K562 (cell line): Measurements from ENCODE around the gene PVALEF. TPM values are rescaled to one million over a fixed set of nuclear protein-coding genes. Genes with fewer than 3 reads are reported as not detected.
A peak's percentile ranks its signal among the peaks of the same experiment; 100 is the strongest.

Experiments
- ATAC-seq: fragments of 200-7000 bp; cut with Tn5 transposase; 3 replicates; pipeline ENCODE4 v1.9.1; 2020; ENCODE audit warnings: moderate library complexity
- BruUV-seq: library from RNA; stranded (reverse); fragments of 400-500 nt; replicated peaks from 2 replicates; lab custom pipeline; 2021; lab: Mats Ljungman, UMichigan
- CTCF ChIA-PET: fragments of 300-600 bp; formaldehyde crosslinking; extraction: SDS; loops from one replicate; lab custom pipeline; 2021; ENCODE audit warnings: low intra/inter-chr PET ratio; lab: Yijun Ruan, JAX
- POLR2A ChIA-PET: fragments of 300-600, 350-650 bp; sonication (Branson Sonifier 250); formaldehyde crosslinking; extraction: SDS; loops from one replicate; lab custom pipeline; 2021; ENCODE audit warnings: antibody characterized with exemption, inconsistent platforms; lab: Yijun Ruan, JAX
- DNase-seq, 4 experiments: peaks; one replicate each; pipeline versions ENCODE4 v3.0.0 to v3.0.0-alpha.2; 2011 to 2018; ENCODE audit warnings: low spot score in 3 of 4, mixed read lengths in 3 of 4; ENCODE audit errors: extremely low read depth in 1 of 4
- FAIRE-seq: peaks from 2 replicates; lab custom pipeline; 2011; peaks lifted over from hg19 to GRCh38; lab: Jason Lieb, UNC
- H2AFZ ChIP-seq: 2 replicates; pipeline ENCODE4 v1.6.0; 2011; ENCODE audit warnings: low read depth, low read length, control low read depth, inconsistent platforms
- H3K27ac ChIP-seq: fragments of 200-600 bp; 3 replicates; pipeline ENCODE4 v1.8.0; 2011; ENCODE audit warnings: low read depth, mild to moderate bottlenecking, control low read depth, inconsistent platforms, low read length, moderate library complexity, mixed read lengths; ENCODE audit errors: extremely low read depth
- H3K27me3 ChIP-seq, 2 experiments: fragments of 300-600 bp in 1 of 2; 2 replicates in 1 of 2; 3 replicates in 1 of 2; pipeline versions ENCODE4 v1.6.0 to v1.8.0; 2011; ENCODE audit warnings: inconsistent platforms in 2 of 2, low read length in 2 of 2, mild to moderate bottlenecking in 1 of 2, mixed read lengths in 1 of 2, moderate library complexity in 1 of 2; ENCODE audit not compliant: control insufficient read depth in 2 of 2, insufficient read depth in 2 of 2
- H3K36me3 ChIP-seq: fragments of 300-600 bp; 3 replicates; pipeline ENCODE4 v1.8.0; 2011; ENCODE audit warnings: mild to moderate bottlenecking, low read length, inconsistent platforms; ENCODE audit not compliant: control insufficient read depth, insufficient read depth
- H3K4me1 ChIP-seq, 2 experiments: fragments of 200-600 bp in 1 of 2; replicated peaks in 1 of 2; 2 replicates in 1 of 2; 3 replicates in 1 of 2; pipeline versions ENCODE4 v1.5.1 to v1.8.0; 2011; ENCODE audit warnings: inconsistent platforms in 2 of 2, low read length in 2 of 2, mild to moderate bottlenecking in 1 of 2, mixed read lengths in 1 of 2, moderate library complexity in 1 of 2; ENCODE audit not compliant: control insufficient read depth in 2 of 2, insufficient read depth in 2 of 2
- H3K4me2 ChIP-seq: 2 replicates; pipeline ENCODE4 v1.6.1; 2011; ENCODE audit warnings: low read length, control low read depth, inconsistent platforms, mixed read lengths; ENCODE audit not compliant: insufficient read depth
- H3K4me3 ChIP-seq: fragments of 200-600 bp; sonication (generic), shearing (Covaris generic); 2 replicates; pipeline ENCODE4 v1.5.1; 2016; ENCODE audit warnings: control low read depth, inconsistent platforms
- H3K79me2 ChIP-seq: fragments of 200-600 bp; 3 replicates; pipeline ENCODE4 v1.8.0; 2011; ENCODE audit warnings: low read length, inconsistent platforms; ENCODE audit not compliant: control insufficient read depth, insufficient read depth
- H3K9ac ChIP-seq, 2 experiments: 2 replicates each; pipeline versions ENCODE4 v1.6.0 to v1.6.1; 2011; ENCODE audit warnings: low read depth in 2 of 2, low read length in 2 of 2, control low read depth in 1 of 2, inconsistent platforms in 1 of 2, mild to moderate bottlenecking in 1 of 2, mixed read lengths in 1 of 2; ENCODE audit not compliant: insufficient read depth in 1 of 2
- H3K9me1 ChIP-seq: one replicate; pipeline ENCODE4 v1.6.0; 2011; ENCODE audit warnings: inconsistent platforms, mild to moderate bottlenecking, low read length, moderate library complexity; ENCODE audit not compliant: control insufficient read depth, insufficient read depth
- H3K9me3 ChIP-seq: replicated peaks from 2 replicates; pipeline ENCODE4 v1.5.1; 2011; ENCODE audit warnings: low read depth, low read length, inconsistent platforms; ENCODE audit not compliant: control insufficient read depth, insufficient read depth
- H4K20me1 ChIP-seq: replicated peaks from 2 replicates; pipeline ENCODE4 v1.6.1; 2011; ENCODE audit warnings: low read length, inconsistent platforms, mixed read lengths; ENCODE audit not compliant: control insufficient read depth, insufficient read depth
- BCL6 ChIP-seq: fragments of 250-450 bp; sonication (Bioruptor Pico); IDR thresholded peaks from 2 replicates; pipeline ENCODE4 v1.4.0; 2020
- CBFA2T2 ChIP-seq: fragments of 450-650 bp; conservative IDR thresholded peaks from 2 replicates; pipeline ENCODE4 v1.6.1; 2017; ENCODE audit warnings: mild to moderate bottlenecking
- FOXK1 ChIP-seq: sonication (generic); formaldehyde crosslinking; IDR thresholded peaks from 2 replicates; pipeline ENCODE4 v1.8.0; 2022; ENCODE audit warnings: missing genetic modification reagents, mild to moderate bottlenecking, borderline replicate concordance
- GTF2F1 ChIP-seq: IDR thresholded peaks from 2 replicates; pipeline ENCODE4 v1.6.1; 2011; ENCODE audit warnings: low read depth, low read length, improper control_type of control experiment
- GTF3C2 ChIP-seq: IDR thresholded peaks from 3 replicates; pipeline ENCODE4 v1.6.1; 2011; ENCODE audit warnings: borderline replicate concordance, mild to moderate bottlenecking, moderate library complexity; ENCODE audit not compliant: insufficient read length; ENCODE audit errors: extremely low read depth
- KDM1A ChIP-seq, 2 experiments: fragments of 450-650 bp; IDR thresholded peaks; 2 replicates each; pipeline ENCODE4 v1.6.1; 2016; ENCODE audit warnings: mild to moderate bottlenecking in 2 of 2
- NELFE ChIP-seq: IDR thresholded peaks from 2 replicates; pipeline ENCODE4 v1.6.1; 2011; ENCODE audit warnings: mild to moderate bottlenecking; ENCODE audit not compliant: insufficient read depth, insufficient read length
- NRF1 ChIP-seq, 2 experiments: fragments of 450-650 bp; IDR thresholded peaks in 1 of 2; conservative IDR thresholded peaks in 1 of 2; 2 replicates each; pipeline ENCODE4 v1.6.1; 2014; ENCODE audit warnings: mild to moderate bottlenecking in 2 of 2
- PCBP2 ChIP-seq: fragments of 200-400 bp; formaldehyde crosslinking; IDR thresholded peaks from 2 replicates; pipeline ENCODE4 v1.6.1; 2018; ENCODE audit warnings: low read length, low read depth, mild to moderate bottlenecking, moderate library complexity; ENCODE audit not compliant: poor library complexity, severe bottlenecking
- POLR3A ChIP-seq: IDR thresholded peaks from 2 replicates; pipeline ENCODE4 v1.6.1; 2011; ENCODE audit warnings: borderline replicate concordance, mild to moderate bottlenecking, moderate library complexity; ENCODE audit not compliant: insufficient read length, insufficient read depth; ENCODE audit errors: extremely low read depth
- RBM34 ChIP-seq: fragments of 200-400 bp; formaldehyde crosslinking; IDR thresholded peaks from 2 replicates; pipeline ENCODE4 v1.6.1; 2018; ENCODE audit warnings: low read length, borderline replicate concordance; ENCODE audit not compliant: insufficient read depth
- TCF7 ChIP-seq: sonication (generic); IDR thresholded peaks from 2 replicates; pipeline ENCODE4 v1.6.1; 2016; ENCODE audit warnings: antibody characterized with exemption, borderline replicate concordance
- ZBTB2 ChIP-seq: fragments of 450-650 bp; IDR thresholded peaks from 2 replicates; pipeline ENCODE4 v1.6.1; 2016; ENCODE audit warnings: antibody characterized with exemption
- ZNF175 ChIP-seq: fragments of 200-800 bp; sonication (Bioruptor generic); IDR thresholded peaks from 2 replicates; pipeline ENCODE4 v1.6.1; 2016; ENCODE audit warnings: low read depth, mild to moderate bottlenecking, missing genetic modification characterization, missing compliant biosample characterization
- ZNF282 ChIP-seq: sonication (generic); formaldehyde crosslinking; IDR thresholded peaks from 2 replicates; pipeline ENCODE4 v1.8.1; 2023; ENCODE audit warnings: missing genetic modification reagents
- ZNF561 ChIP-seq: fragments of 450-650 bp; formaldehyde crosslinking; conservative IDR thresholded peaks from 2 replicates; pipeline ENCODE4 v1.4.0; 2020; ENCODE audit warnings: mild to moderate bottlenecking, moderate library complexity
- ZNF707 ChIP-seq: fragments of 250-450 bp; sonication (Bioruptor Pico); conservative IDR thresholded peaks from 2 replicates; pipeline ENCODE4 v1.8.0; 2022; ENCODE audit warnings: inconsistent platforms, mild to moderate bottlenecking, moderate library complexity
- WGBS: fragments of 100-300 bp; shearing (Covaris generic); methylation state at CpG from one replicate; pipeline ENCODE4 v1.1.6; 2016; ENCODE audit warnings: low coverage, mixed read lengths; ENCODE audit not compliant: insufficient coverage; ENCODE audit errors: missing lambda C conversion rate; 5-methylcytosine and 5-hydroxymethylcytosine counted together
- in situ Hi-C: fragments of 300-500 bp; cut with MboI; formaldehyde crosslinking; loops from 4 replicates; pipeline ENCODE4 v1.15.0; 2018; ENCODE audit warnings: inconsistent platforms, mixed read lengths
- intact Hi-C: fragments of 100-400 bp; cut with micrococcal nuclease; formaldehyde crosslinking; loops from 2 replicates; pipeline ENCODE4 v1.14.2; 2022
- polyA plus RNA-seq, 8 experiments: library from polyadenylated mRNA; depleted of rRNA in 4 of 8; stranded (reverse) in 5 of 8; unstranded in 3 of 8; fragments of >200 nt; fragmentation: Nextera tagmentation in 2 of 8; fragmentation: Illumina TruSeq in 1 of 8; extraction: Ambion mirVana in 2 of 8; extraction: Trizol in 1 of 8; gene quantifications; 2 replicates each; pipeline versions ENCODE4 v1.2.1 to v1.2.3, GENCODE V29; 2011 to 2014; ENCODE audit warnings: inconsistent platforms in 1 of 8, missing spikeins in 1 of 8
- total RNA-seq, 7 experiments: library from RNA; depleted of rRNA in 6 of 7; stranded (reverse); fragments of >200 nt in 6 of 7; fragmentation: Illumina TruSeq in 2 of 7; extraction: Trizol in 2 of 7; gene quantifications; 2 replicates each; pipeline versions ENCODE4 v1.2.1 to v1.2.3, GENCODE V29; 2011 to 2021; ENCODE audit warnings: low replicate concordance in 1 of 7

The PVALEF gene
- total and polyA plus RNA-seq, 9 of the 15 experiments (the other 6 are each of a cell fraction or from before 2014, with no cell fraction given), result not detected

DNA sequence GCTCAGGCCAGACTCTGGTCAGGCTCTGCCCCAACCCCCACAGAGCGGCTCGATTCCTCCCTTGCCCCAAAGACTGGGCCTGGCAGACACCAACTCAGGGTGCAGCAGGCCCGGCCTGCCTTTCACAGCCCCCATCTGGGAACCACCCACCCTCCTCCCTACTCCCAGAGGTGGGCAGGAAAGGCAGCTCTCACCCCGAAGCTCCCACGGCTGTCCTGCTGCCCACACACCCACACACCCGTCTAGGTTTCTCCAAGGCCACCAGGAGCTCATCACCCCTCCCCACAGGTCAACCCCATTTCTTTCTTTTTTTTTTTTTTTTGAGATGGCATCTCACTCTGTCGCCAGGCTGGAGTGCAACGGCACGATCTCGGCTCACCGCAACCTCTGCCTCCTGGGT lies 53.7 kb downstream of the PVALEF start (continued):
- TF ChIP-seq NELFE, result no peak

DNA sequence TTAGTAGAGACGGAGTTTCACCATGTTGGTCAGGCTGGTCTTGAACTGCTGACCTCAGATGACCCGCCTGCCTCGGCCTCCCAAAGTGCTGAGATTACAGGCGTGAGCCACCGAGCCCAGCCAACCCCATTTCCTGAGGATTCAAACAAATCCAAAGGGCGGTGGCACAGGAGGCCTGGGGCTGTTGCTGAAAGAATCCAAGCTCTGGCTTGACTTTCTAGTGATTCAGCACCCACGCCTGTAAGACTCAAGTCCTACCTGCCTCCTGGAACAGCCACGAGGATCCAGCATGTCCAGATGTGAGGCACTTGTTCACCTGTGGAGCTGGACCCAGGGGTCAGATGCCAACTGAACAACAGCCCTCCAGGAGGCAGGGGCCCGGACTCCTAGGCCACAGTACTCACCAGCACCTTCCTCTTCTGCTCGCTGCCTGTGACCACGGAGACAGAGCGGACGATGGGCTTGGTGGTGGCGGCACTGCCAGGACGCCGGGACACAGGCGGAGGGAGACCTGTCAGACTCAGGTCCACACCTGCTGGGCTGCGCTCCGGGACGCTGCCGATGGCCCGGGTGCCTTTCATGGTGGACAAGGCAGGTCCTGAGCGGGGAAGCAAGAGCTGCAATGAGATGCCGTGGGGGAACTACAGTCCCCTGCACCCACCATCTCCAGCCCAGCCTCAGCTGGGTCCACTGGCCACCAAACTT lies 54.3 kb downstream of the PVALEF start:
- no peak overlapping the region for H3K27ac ChIP-seq
- intact Hi-C loops (loop anchor here (10.0 kb wide), 1 partner anchor 235 kb away; no protein-coding TSS in a partner anchor), in situ Hi-C loops (no loop called here)
- no TSS peak for BruUV-seq
- H3K79me2 ChIP-seq, result peaks cover 5% of the 10 kb centered on the region; the same call in 2 of the 3 replicates
- H3K9ac ChIP-seq, result peak overlapping the region in 1 of 2 experiments; percentile 81; a peak in 2 of 4 replicates
- ChIA-PET POLR2A (interaction anchor here (0.5 to 1.0 kb wide), 4 partner anchors 38 to 200 kb away, joined by 3 read pairs; no protein-coding TSS in a partner anchor), CTCF (no interaction called here)
- no peak overlapping the region for H3K4me2 ChIP-seq
- H3K4me3 ChIP-seq, result no peak overlapping the region
- H3K4me1 ChIP-seq, result peaks cover 9 to 45% of the 10 kb centered on the region in 2 experiments
- ATAC-seq (no peak), DNase-seq (no peak), FAIRE-seq (no peak)
- H2AFZ ChIP-seq, result no peak overlapping the region
- WGBS, result 92% methylated on average over 22 of the region's 24 CpGs
- H3K27me3 ChIP-seq, result no peaks in the 10 kb centered on the region
- peaks cover 8% of the 10 kb centered on the region; the same call in 1 of the 3 replicates for H3K36me3 ChIP-seq
- no peaks in the 10 kb centered on the region for H3K9me3 ChIP-seq
- H3K9me1 ChIP-seq, result no peaks in the 10 kb centered on the region
- H4K20me1 ChIP-seq, result no peaks in the 10 kb centered on the region
- TF ChIP-seq ZNF175, result no peak
- TF ChIP-seq ZBTB2, result no peak
- no peak for TF ChIP-seq RBM34
- TF ChIP-seq ZNF561 (CRISPR knock-in tag), result no peak
- TF ChIP-seq ZNF707 (CRISPR knock-in tag), result no peak
- TF ChIP-seq GTF2F1, result no peak
- no peak for TF ChIP-seq ZNF282 (CRISPR knock-in tag)
- no peak for TF ChIP-seq CBFA2T2
- no peak for TF ChIP-seq POLR3A
- no peak for TF ChIP-seq NRF1 (conservative IDR thresholded peaks at IDR 0.05 in 1 of 2, IDR thresholded peaks at IDR 0.05 in 1 of 2)
- no peak for TF ChIP-seq FOXK1
- no peak for TF ChIP-seq BCL6 (CRISPR knock-in tag)
- no peak for TF ChIP-seq TCF7
- no peak for TF ChIP-seq PCBP2
- no peak for TF ChIP-seq KDM1A (IDR thresholded peaks at IDR 0.05)
- no peak for TF ChIP-seq GTF3C2
